ENCODE data around the gene DHRSX.
A peak's percentile ranks its signal among the peaks of the same experiment; 100 is the strongest.
"Not testable (repeated sequence)": the region's sequence is repeated elsewhere in the genome, so short reads cannot be mapped to it uniquely, and the experiment has no call there.

DHRSX gene

DNA sequence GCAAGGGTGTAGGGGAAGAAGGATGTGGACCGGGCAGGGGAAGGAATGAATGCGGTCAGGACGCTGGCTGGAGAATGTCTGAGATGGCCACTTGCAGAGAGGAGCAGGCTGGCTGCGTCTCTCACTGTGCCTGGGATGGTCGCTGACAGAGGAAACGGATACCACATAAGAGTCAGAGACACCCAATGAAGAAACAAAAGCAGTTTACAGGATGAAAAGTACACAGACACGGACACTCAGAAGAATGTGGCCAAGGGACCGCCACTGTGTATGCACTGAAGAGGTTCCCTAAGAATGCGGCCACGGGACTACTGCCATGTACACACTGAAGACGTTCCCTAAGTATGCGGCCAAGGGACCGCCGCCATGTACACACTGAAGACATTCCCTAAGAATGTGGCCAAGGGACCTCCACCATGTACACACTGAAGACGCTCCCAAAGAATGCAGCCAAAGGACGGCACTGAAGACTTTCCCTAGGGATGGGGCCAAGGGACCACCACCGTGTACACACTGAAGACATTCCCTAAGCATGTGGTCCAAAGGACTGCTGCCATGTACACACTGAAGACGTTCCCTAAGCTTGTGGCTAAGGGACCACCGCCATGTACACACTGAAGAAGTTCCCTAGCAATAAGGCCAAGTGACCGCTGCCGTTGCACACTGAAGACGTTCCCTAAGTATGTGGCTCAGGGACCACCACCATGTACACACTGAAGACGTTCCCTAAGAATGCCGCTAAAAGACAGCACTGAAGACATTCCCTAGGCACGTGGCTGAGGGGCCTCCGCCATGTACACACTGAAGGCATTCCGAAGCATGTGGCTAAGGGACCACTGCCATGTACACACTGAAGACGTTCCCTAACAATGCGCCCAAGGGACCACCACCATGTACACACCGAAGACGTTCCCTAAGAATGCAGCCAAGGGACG is 32.2 kb downstream of the DHRSX start:
- Histone ChIP-seq H2AK5ac (ENCODE audit: low read length) (no peak overlapping the region), H3K56ac (ENCODE audit: low read length) (no peak overlapping the region), H2BK120ac (ENCODE audit: low read depth, low read length) (no peak overlapping the region), H4K8ac (ENCODE audit: low read depth, low read length) (no peak overlapping the region), H3K36me3 (ENCODE audit: control insufficient read depth, insufficient read depth, low read length) (no peaks in the 10 kb centered on the region), H3K4ac (ENCODE audit: low read depth, low read length) (no peak overlapping the region), H3K23ac (ENCODE audit: low read length) (no peak overlapping the region), H3K18ac (ENCODE audit: low read length) (no peak overlapping the region), H3K27me3 (ENCODE audit: insufficient read depth, low read length, poor library complexity) (no peaks in the 10 kb centered on the region), H2BK5ac (ENCODE audit: low read length) (no peak overlapping the region), H3K27ac (ENCODE audit: low read depth, low read length) (no peak overlapping the region), H3K4me3 (ENCODE audit: low read length) (no peak overlapping the region), H3K4me1 (ENCODE audit: control insufficient read depth, low read depth, low read length) (no peaks in the 10 kb centered on the region), H3K9ac (ENCODE audit: low read length) (no peak overlapping the region), H3K4me2 (ENCODE audit: low read length) (no peak overlapping the region), H3K79me1 (ENCODE audit: low read length) (peaks cover 26% of the 10 kb centered on the region), H3K79me2 (ENCODE audit: control insufficient read depth, insufficient read depth, low read length) (peaks cover 17% of the 10 kb centered on the region), H4K5ac (ENCODE audit: low read length) (no peak overlapping the region), H2BK15ac (replicated peaks; ENCODE audit: low read depth) (no peak overlapping the region)
- DNase-seq, result no peak
- WGBS (ENCODE audit: extremely low coverage, insufficient coverage, low lambda C conversion rate), result no CpG with 5 or more reads among the region's 32 CpGs

DNA sequence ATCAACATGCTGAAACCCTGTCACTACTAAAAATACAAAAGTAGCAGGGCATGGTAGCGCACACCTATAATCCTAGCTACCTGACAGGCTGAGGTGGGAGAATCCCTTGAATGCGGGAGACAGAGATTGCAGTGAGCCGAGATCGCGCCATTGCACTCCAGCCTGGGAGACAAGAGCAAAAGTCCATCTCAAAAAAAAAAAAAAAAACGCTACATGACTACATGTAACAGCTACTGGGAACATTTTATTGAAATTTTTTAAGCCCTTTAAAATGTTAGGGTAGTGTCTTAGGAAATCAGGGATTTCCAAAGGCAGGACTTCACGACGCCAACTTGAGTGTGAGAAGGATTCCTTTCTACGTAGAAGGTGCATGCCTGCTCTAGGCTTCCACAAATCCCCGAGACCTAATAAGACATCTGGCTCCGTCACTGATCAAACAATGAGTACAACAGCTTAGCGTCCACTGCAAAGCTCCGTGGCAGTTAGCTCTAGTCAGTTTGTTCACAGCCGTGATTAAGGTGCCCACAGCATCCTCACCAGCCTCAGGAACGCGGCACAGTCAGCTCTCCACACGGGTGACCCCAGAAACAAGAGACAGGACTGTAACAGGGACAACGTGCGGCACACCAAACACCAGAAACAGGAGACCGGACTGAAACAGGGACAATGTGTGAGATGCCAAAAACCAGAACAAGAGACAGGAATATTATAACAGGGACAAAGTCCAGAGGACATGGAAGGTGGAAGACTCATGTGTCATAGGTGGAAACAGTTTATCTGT is 33.7 kb downstream of the DHRSX start:
- Histone ChIP-seq H3K23ac (ENCODE audit: low read length) (no peak overlapping the region), H3K9ac (ENCODE audit: low read length) (no peak overlapping the region), H3K79me1 (ENCODE audit: low read length) (peaks cover 25% of the 10 kb centered on the region), H3K56ac (ENCODE audit: low read length) (no peak overlapping the region), H2BK5ac (ENCODE audit: low read length) (no peak overlapping the region), H3K18ac (ENCODE audit: low read length) (no peak overlapping the region), H3K4me3 (ENCODE audit: low read length) (no peak overlapping the region), H2AK5ac (ENCODE audit: low read length) (no peak overlapping the region), H3K27ac (ENCODE audit: low read depth, low read length) (no peak overlapping the region), H3K4ac (ENCODE audit: low read depth, low read length) (no peak overlapping the region), H3K79me2 (ENCODE audit: control insufficient read depth, insufficient read depth, low read length) (peaks cover 17% of the 10 kb centered on the region), H4K8ac (ENCODE audit: low read depth, low read length) (no peak overlapping the region), H3K4me1 (ENCODE audit: control insufficient read depth, low read depth, low read length) (peaks cover 2% of the 10 kb centered on the region), H4K5ac (ENCODE audit: low read length) (no peak overlapping the region), H3K4me2 (ENCODE audit: low read length) (no peak overlapping the region), H3K36me3 (ENCODE audit: control insufficient read depth, insufficient read depth, low read length) (no peaks in the 10 kb centered on the region), H3K27me3 (ENCODE audit: insufficient read depth, low read length, poor library complexity) (no peaks in the 10 kb centered on the region), H2BK120ac (ENCODE audit: low read depth, low read length) (no peak overlapping the region), H2BK15ac (replicated peaks; ENCODE audit: low read depth) (no peak overlapping the region)
- no peak for DNase-seq
- WGBS (ENCODE audit: extremely low coverage, insufficient coverage, low lambda C conversion rate), result no CpG with 5 or more reads among the region's 20 CpGs

DNA sequence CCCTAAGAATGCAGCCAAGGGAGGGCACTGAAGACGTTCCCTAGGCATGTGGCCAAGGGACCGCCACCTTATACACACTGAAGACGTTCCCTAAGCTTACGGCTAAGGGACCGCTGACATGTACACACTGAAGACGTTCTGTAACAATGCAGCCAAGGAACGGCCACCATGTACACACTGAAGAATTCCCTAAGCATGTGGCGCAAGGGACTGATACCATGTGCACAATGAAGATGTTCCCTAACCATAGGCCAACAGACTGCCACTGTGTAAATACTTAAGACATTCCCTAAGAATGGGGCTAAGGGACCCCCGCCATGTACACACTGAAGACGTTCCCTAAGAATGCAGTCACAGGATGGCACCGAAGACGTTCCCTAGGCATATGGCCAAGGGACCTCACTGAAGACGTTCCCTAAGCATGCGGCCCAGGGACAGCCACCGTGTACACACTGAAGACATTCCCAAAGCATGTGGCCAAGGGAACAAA is 36.1 kb downstream of the DHRSX start:
- peak; percentile 69 for DNase-seq
- Histone ChIP-seq H3K4me1 (ENCODE audit: control insufficient read depth, low read depth, low read length) (peaks cover 2% of the 10 kb centered on the region), H3K18ac (ENCODE audit: low read length) (no peak overlapping the region), H4K8ac (ENCODE audit: low read depth, low read length) (no peak overlapping the region), H3K4me3 (ENCODE audit: low read length) (no peak overlapping the region), H3K23ac (ENCODE audit: low read length) (no peak overlapping the region), H3K4ac (ENCODE audit: low read depth, low read length) (no peak overlapping the region), H4K5ac (ENCODE audit: low read length) (no peak overlapping the region), H3K27ac (ENCODE audit: low read depth, low read length) (no peak overlapping the region), H3K79me2 (ENCODE audit: control insufficient read depth, insufficient read depth, low read length) (peaks cover 16% of the 10 kb centered on the region), H3K9ac (ENCODE audit: low read length) (no peak overlapping the region), H2AK5ac (ENCODE audit: low read length) (no peak overlapping the region), H3K79me1 (ENCODE audit: low read length) (peaks cover 21% of the 10 kb centered on the region), H3K4me2 (ENCODE audit: low read length) (no peak overlapping the region), H2BK120ac (ENCODE audit: low read depth, low read length) (no peak overlapping the region), H2BK5ac (ENCODE audit: low read length) (no peak overlapping the region), H3K56ac (ENCODE audit: low read length) (no peak overlapping the region), H2BK15ac (replicated peaks; ENCODE audit: low read depth) (no peak overlapping the region), H3K36me3 (ENCODE audit: control insufficient read depth, insufficient read depth, low read length) (no peaks in the 10 kb centered on the region), H3K27me3 (ENCODE audit: insufficient read depth, low read length, poor library complexity) (no peaks in the 10 kb centered on the region)
- no CpG with 5 or more reads among the region's 15 CpGs for whole genome bisulfite sequencing (ENCODE audit: extremely low coverage, insufficient coverage, low lambda C conversion rate)

DNA sequence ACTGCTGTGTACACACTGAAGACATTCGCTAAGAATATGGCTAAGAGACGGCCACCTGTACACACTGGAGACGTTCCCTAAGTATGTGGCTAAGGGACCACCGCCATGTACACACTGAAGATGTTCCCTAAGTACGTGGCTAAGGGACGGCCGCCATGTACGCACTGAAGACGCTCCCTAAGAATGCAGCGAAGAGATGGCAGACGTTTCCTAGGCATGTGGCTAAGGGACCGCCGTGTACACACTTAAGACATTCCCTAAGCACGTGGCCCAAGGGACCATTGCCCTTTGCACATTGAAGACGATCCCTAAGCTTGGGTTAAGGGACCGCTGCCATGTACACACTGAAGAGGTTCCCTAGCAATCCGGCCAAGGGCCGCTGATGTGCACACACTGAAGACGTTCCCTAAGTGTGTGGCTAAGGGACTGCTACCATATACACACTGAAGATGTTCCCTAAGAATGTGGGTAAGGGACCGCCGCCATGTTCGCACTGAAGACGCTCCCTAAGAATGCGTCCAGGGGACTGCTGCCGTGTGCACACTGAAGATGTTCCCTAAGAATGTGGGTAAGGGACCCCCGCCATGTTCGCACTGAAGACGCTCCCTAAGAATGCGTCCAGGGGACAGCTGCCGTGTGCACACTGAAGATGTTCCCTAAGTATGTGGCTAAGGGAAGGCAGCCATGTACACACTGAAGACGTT is 36.7 kb downstream of the DHRSX start:
- H4K8ac ChIP-seq (ENCODE audit: low read depth, low read length), result no peak overlapping the region
- H2AK5ac ChIP-seq (ENCODE audit: low read length), result no peak overlapping the region
- H3K4me3 ChIP-seq (ENCODE audit: low read length), result no peak overlapping the region
- peaks cover 2% of the 10 kb centered on the region for H3K4me1 ChIP-seq (ENCODE audit: control insufficient read depth, low read depth, low read length)
- H3K27ac ChIP-seq (ENCODE audit: low read depth, low read length), result no peak overlapping the region
- no peak overlapping the region for H2BK5ac ChIP-seq (ENCODE audit: low read length)
- no peak overlapping the region for H3K4ac ChIP-seq (ENCODE audit: low read depth, low read length)
- peaks cover 18% of the 10 kb centered on the region for H3K79me1 ChIP-seq (ENCODE audit: low read length)
- WGBS (ENCODE audit: extremely low coverage, insufficient coverage, low lambda C conversion rate), result no CpG with 5 or more reads among the region's 31 CpGs
- no peak overlapping the region for H3K9ac ChIP-seq (ENCODE audit: low read length)
- no peak overlapping the region for H3K18ac ChIP-seq (ENCODE audit: low read length)
- no peak overlapping the region for H3K4me2 ChIP-seq (ENCODE audit: low read length)
- peak; percentile 78 for DNase-seq
- H3K36me3 ChIP-seq (ENCODE audit: control insufficient read depth, insufficient read depth, low read length), result no peaks in the 10 kb centered on the region
- H4K5ac ChIP-seq (ENCODE audit: low read length), result no peak overlapping the region
- H2BK120ac ChIP-seq (ENCODE audit: low read depth, low read length), result no peak overlapping the region
- no peak overlapping the region for H2BK15ac ChIP-seq (replicated peaks; ENCODE audit: low read depth)
- H3K27me3 ChIP-seq (ENCODE audit: insufficient read depth, low read length, poor library complexity), result no peaks in the 10 kb centered on the region
- H3K56ac ChIP-seq (ENCODE audit: low read length), result no peak overlapping the region
- H3K79me2 ChIP-seq (ENCODE audit: control insufficient read depth, insufficient read depth, low read length), result peaks cover 14% of the 10 kb centered on the region
- H3K23ac ChIP-seq (ENCODE audit: low read length), result no peak overlapping the region

DNA sequence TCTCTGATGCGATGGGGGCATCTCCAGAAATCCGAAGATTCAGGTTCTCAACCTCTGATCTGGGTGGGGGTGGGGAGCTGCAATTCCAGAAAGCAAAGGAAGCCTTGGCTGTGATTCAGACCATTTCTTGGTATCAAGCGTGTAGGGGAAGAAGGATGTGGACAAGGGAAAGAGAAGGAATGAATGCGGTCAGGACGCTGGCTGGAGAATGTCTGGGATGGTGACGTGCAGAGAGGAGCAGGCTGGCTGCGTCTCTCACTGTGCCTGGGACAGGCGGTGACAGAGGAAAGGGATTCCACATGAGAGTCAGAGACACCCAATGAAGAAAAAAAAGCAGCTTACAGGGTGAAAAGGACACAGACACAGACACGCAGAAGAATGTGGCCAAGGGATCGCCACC is 37.3 kb downstream of the DHRSX start:
- not testable (repeated sequence) for H3K9ac ChIP-seq (ENCODE audit: low read length); H3K4me2 ChIP-seq (ENCODE audit: low read length); H3K27ac ChIP-seq (ENCODE audit: low read depth, low read length); H2AK5ac ChIP-seq (ENCODE audit: low read length); H3K4me1 ChIP-seq (ENCODE audit: control insufficient read depth, low read depth, low read length); H3K27me3 ChIP-seq (ENCODE audit: insufficient read depth, low read length, poor library complexity); H3K4me3 ChIP-seq (ENCODE audit: low read length); DNase-seq; H3K4ac ChIP-seq (ENCODE audit: low read depth, low read length); H3K56ac ChIP-seq (ENCODE audit: low read length); H2BK5ac ChIP-seq (ENCODE audit: low read length); H4K5ac ChIP-seq (ENCODE audit: low read length); H2BK15ac ChIP-seq (replicated peaks; ENCODE audit: low read depth); H3K23ac ChIP-seq (ENCODE audit: low read length); H3K36me3 ChIP-seq (ENCODE audit: control insufficient read depth, insufficient read depth, low read length); H3K18ac ChIP-seq (ENCODE audit: low read length); H4K8ac ChIP-seq (ENCODE audit: low read depth, low read length); H2BK120ac ChIP-seq (ENCODE audit: low read depth, low read length)
- peaks cover 18% of the 10 kb centered on the region for H3K79me1 ChIP-seq (ENCODE audit: low read length)
- WGBS (ENCODE audit: extremely low coverage, insufficient coverage, low lambda C conversion rate), result no CpG with 5 or more reads among the region's 10 CpGs
- peaks cover 14% of the 10 kb centered on the region for H3K79me2 ChIP-seq (ENCODE audit: control insufficient read depth, insufficient read depth, low read length)
